MCF 10A (cell line): ENCODE data around the gene CCL11. TPM values are rescaled to one million over a fixed set of nuclear protein-coding genes. Genes with fewer than 3 reads are reported as not detected.

Experiments used
- BruUV-seq: library from RNA; stranded (reverse); fragments of 400-500 nt; replicated peaks from 2 replicates; lab custom pipeline; 2021; lab: Mats Ljungman, UMichigan
- CTCF ChIA-PET: fragments of 300-600 bp; sonication (Branson Sonifier 250); formaldehyde crosslinking; extraction: SDS; loops from one replicate; lab custom pipeline; 2021; ENCODE audit warnings: antibody characterized with exemption, inconsistent platforms; lab: Yijun Ruan, JAX
- POLR2A ChIA-PET: fragments of 300-600, 350-650 bp; sonication (Branson Sonifier 250); formaldehyde crosslinking; extraction: SDS; loops from one replicate; lab custom pipeline; 2020; ENCODE audit warnings: antibody characterized with exemption, inconsistent platforms; lab: Yijun Ruan, JAX
- DNase-seq: peaks from one replicate; pipeline ENCODE4 v3.0.0-alpha.2; 2018; ENCODE audit not compliant: unreplicated experiment
- H3K27ac Mint-ChIP-seq: one replicate; pipeline ENCODE4 v1.8.0; 2022; ENCODE audit warnings: mild to moderate bottlenecking, low read depth, mixed read lengths; ENCODE audit not compliant: unreplicated experiment
- H3K27me3 Mint-ChIP-seq: one replicate; pipeline ENCODE4 v1.8.0; 2022; ENCODE audit warnings: mixed read lengths; ENCODE audit not compliant: insufficient read depth, unreplicated experiment
- H3K36me3 Mint-ChIP-seq: one replicate; pipeline ENCODE4 v1.8.0; 2022; ENCODE audit warnings: mild to moderate bottlenecking, moderate library complexity, mixed read lengths; ENCODE audit not compliant: insufficient read depth, unreplicated experiment
- H3K4me1 Mint-ChIP-seq: one replicate; pipeline ENCODE4 v1.8.0; 2022; ENCODE audit warnings: mixed read lengths; ENCODE audit not compliant: insufficient read depth, unreplicated experiment
- H3K4me3 Mint-ChIP-seq: one replicate; pipeline ENCODE4 v1.8.0; 2022; ENCODE audit warnings: mild to moderate bottlenecking, moderate library complexity, mixed read lengths; ENCODE audit not compliant: unreplicated experiment
- H3K9me3 Mint-ChIP-seq: one replicate; pipeline ENCODE4 v1.8.0; 2022; ENCODE audit warnings: mixed read lengths; ENCODE audit not compliant: unreplicated experiment
- CTCF ChIP-seq: fragments of 200-600 bp; IDR thresholded peaks from one replicate; pipeline ENCODE4 v1.8.0; 2022; ENCODE audit warnings: antibody characterized with exemption, mild to moderate bottlenecking; ENCODE audit not compliant: unreplicated experiment
- intact Hi-C: fragments of 100-400 bp; cut with micrococcal nuclease; formaldehyde crosslinking; loops from 2 replicates; pipeline ENCODE4 v1.14.1; 2022
- total RNA-seq: library from RNA; stranded (reverse); gene quantifications from 2 replicates; pipeline ENCODE4 v1.2.3, GENCODE V29; 2022

The CCL11 gene
- total RNA-seq, 1 experiment from 2014 or later: not detected

DNA sequence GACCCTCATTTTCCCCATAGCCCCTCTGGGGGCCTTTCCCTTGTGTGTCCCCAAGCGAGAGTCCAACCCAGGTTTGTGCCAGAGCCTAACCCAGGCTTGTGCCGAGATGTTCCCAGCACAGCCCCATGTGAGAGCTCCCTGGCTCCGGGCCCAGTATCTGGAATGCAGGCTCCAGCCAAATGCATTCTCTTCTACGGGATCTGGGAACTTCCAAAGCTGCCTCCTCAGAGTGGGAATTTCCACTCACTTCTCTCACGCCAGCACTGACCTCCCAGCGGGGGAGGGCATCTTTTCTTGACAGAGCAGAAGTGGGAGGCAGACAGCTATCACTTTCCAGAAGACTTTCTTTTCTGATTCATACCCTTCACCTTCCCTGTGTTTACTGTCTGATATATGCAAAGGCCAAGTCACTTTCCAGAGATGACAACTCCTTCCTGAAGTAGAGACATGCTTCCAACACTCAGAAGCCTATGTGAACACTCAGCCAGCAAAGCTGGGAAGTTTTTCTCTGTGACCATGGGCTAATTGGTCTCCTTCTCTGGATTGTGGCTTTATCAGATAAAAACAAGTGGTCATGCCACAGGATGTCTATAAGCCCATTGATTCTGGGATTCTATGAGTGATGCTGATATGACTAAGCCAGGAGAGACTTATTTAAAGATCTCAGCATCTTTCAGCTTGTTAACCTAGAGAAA, 33.0 kb upstream of the CCL11 start:
- ChIA-PET CTCF (interaction anchor here (0.7 to 2.9 kb wide), 4 partner anchors 17 to 1547 kb away, joined by 3 to 10 read pairs (median 6); partner anchors contain the start of gene CCL7), POLR2A (interaction anchor here (0.8 kb wide), 1 partner anchor 17 kb away, joined by 3 read pairs; no protein-coding TSS in a partner anchor)
- Mint-ChIP-seq H3K27me3 (no peaks in the 10 kb centered on the region), H3K4me3 (no peak overlapping the region), H3K27ac (peak overlapping the region; percentile 74), H3K4me1 (peaks cover 34% of the 10 kb centered on the region), H3K36me3 (no peaks in the 10 kb centered on the region), H3K9me3 (no peaks in the 10 kb centered on the region)
- TF ChIP-seq CTCF: no peak
- no TSS peak for BruUV-seq
- intact Hi-C loops: no loop called here
- no peak for DNase-seq

DNA sequence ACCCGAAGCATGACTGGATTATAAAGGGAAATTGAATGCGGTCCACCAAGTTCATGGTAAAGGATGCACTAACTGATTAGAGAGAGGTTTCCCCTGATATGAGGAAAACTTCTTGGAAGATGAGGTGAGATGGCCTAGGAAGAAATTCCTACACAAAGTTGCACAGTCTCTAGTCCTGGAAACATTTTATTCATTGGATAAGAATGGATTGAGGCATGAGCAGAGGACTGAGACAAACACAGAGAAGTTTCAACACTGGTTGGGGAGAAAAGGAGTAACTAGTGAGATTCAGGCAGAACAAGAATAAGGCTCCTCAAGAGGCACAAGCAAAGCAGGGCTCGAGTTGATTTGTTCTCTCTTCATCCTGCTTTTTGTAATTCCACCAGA, 32.4 kb upstream of the CCL11 start:
- no peaks in the 10 kb centered on the region for H3K27me3 Mint-ChIP-seq
- CTCF ChIA-PET: interaction anchor here (2.0 to 2.9 kb wide), 2 partner anchors 53 to 108 kb away, joined by 8 to 10 read pairs; no protein-coding TSS in a partner anchor
- peaks cover 34% of the 10 kb centered on the region for H3K4me1 Mint-ChIP-seq
- no peak overlapping the region for H3K4me3 Mint-ChIP-seq
- POLR2A ChIA-PET: no interaction called here
- no peaks in the 10 kb centered on the region for H3K36me3 Mint-ChIP-seq
- H3K27ac Mint-ChIP-seq: peak overlapping the region; percentile 74
- no peak for DNase-seq
- no peak for TF ChIP-seq CTCF
- intact Hi-C loops: no loop called here
- H3K9me3 Mint-ChIP-seq: no peaks in the 10 kb centered on the region
- BruUV-seq: no TSS peak

- Mint-ChIP-seq H3K27ac (peak overlapping the region; percentile 60), H3K36me3 (no peaks in the 10 kb centered on the region), H3K4me1 (peaks cover 39% of the 10 kb centered on the region), H3K27me3 (no peaks in the 10 kb centered on the region), H3K4me3 (peak overlapping the region; percentile 64), H3K9me3 (no peaks in the 10 kb centered on the region)
- ChIA-PET CTCF (interaction anchor here (2.9 kb wide), 1 partner anchor 54 kb away, joined by 10 read pairs; no protein-coding TSS in a partner anchor), POLR2A (no interaction called here)
- intact Hi-C loops: no loop called here
- TF ChIP-seq CTCF: no peak
- no peak for DNase-seq
- BruUV-seq: no TSS peak
Observed at GRCh38 chr17:34254146-34254545, 31.4 kb upstream of the CCL11 start.

- no TSS peak for BruUV-seq
- no peak for TF ChIP-seq CTCF
- ChIA-PET POLR2A (no interaction called here), CTCF (interaction anchor here (0.5 to 2.9 kb wide), 5 partner anchors 11 to 107 kb away, joined by 3 to 12 read pairs (median 7); no protein-coding TSS in a partner anchor)
- DNase-seq: peak; percentile 10
- no peaks in the 10 kb centered on the region for H3K36me3 Mint-ChIP-seq
- H3K4me3 Mint-ChIP-seq: peak within 1 kb of the TSS; percentile 64
- H3K4me1 Mint-ChIP-seq: peaks cover 46% of the 10 kb centered on the region
- no peaks in the 10 kb centered on the region for H3K9me3 Mint-ChIP-seq
- intact Hi-C loops: no loop called here
- H3K27me3 Mint-ChIP-seq: no peaks in the 10 kb centered on the region
- peak within 1 kb of the TSS; percentile 60 for H3K27ac Mint-ChIP-seq
Observed at GRCh38 chr17:34254651-34255380, 30.7 kb upstream of the CCL11 start, which contains the start of gene CCL2. Gene CCL2, plus strand, starts transcription at chr17:34255285. Its CDS starts 65 bp downstream, at chr17:34255350.
